ENCODE results near the gene ATG101. TPM values are rescaled to one million over a fixed set of nuclear protein-coding genes. Genes with fewer than 3 reads are reported as not detected.

Gene ATG101, protein sequence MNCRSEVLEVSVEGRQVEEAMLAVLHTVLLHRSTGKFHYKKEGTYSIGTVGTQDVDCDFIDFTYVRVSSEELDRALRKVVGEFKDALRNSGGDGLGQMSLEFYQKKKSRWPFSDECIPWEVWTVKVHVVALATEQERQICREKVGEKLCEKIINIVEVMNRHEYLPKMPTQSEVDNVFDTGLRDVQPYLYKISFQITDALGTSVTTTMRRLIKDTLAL
- 10 to 100 TPM in 11 of 12 donors, not detected in 1; 16.1 to 32.0 (median 23.8) TPM for polyA plus RNA-seq (ENCODE audit: insufficient read length in 12 of 12)
- long read RNA-seq, donor 1, transcript ATG101-201 (4 exons, 1,439 nt): major isoform, 14 of 27 reads
- long read RNA-seq, donor 1, partial matches to known transcripts: 11 of 27 reads
- long read RNA-seq, donor 1, other reads (novel, unspliced or antisense): 0 of 27 reads
- long read RNA-seq, donor 2, transcript ATG101-201 (4 exons, 1,439 nt): major isoform, 8 of 8 reads
- long read RNA-seq, donor 2, partial matches to known transcripts: 0 of 8 reads
- long read RNA-seq, donor 2, other reads (novel, unspliced or antisense): 0 of 8 reads
- long read RNA-seq, donor 3, transcript ATG101-201 (4 exons, 1,439 nt): major isoform, 5 of 6 reads
- long read RNA-seq, donor 3, partial matches to known transcripts: 0 of 6 reads
- long read RNA-seq, donor 3, other reads (novel, unspliced or antisense): 0 of 6 reads
- long read RNA-seq, donor 4, partial matches to known transcripts: 0 of 3 reads
- long read RNA-seq, donor 4, other reads (novel, unspliced or antisense): 0 of 3 reads
- long read RNA-seq, donor 5: 0 reads
- long read RNA-seq, donor 6, partial matches to known transcripts: 6 of 11 reads
- long read RNA-seq, donor 6, other reads (novel, unspliced or antisense): 0 of 11 reads
- long read RNA-seq, donor 7, transcript ATG101-201 (4 exons, 1,439 nt): major isoform, 5 of 8 reads
- long read RNA-seq, donor 7, partial matches to known transcripts: 0 of 8 reads
- long read RNA-seq, donor 7, other reads (novel, unspliced or antisense): 0 of 8 reads
- long read RNA-seq, donor 8, transcript ATG101-201 (4 exons, 1,439 nt): major isoform, 16 of 17 reads
- long read RNA-seq, donor 8, partial matches to known transcripts: 0 of 17 reads
- long read RNA-seq, donor 8, other reads (novel, unspliced or antisense): 0 of 17 reads
- long read RNA-seq, donor 9, transcript ATG101-201 (4 exons, 1,439 nt): major isoform, 6 of 8 reads
- long read RNA-seq, donor 9, partial matches to known transcripts: 0 of 8 reads
- long read RNA-seq, donor 9, other reads (novel, unspliced or antisense): 0 of 8 reads
- long read RNA-seq, donor 10, transcript ATG101-201 (4 exons, 1,439 nt): major isoform, 10 of 14 reads
- long read RNA-seq, donor 10, partial matches to known transcripts: 0 of 14 reads
- long read RNA-seq, donor 10, other reads (novel, unspliced or antisense): 0 of 14 reads
- long read RNA-seq, donor 11, transcript ATG101-201 (4 exons, 1,439 nt): major isoform, 10 of 11 reads
- long read RNA-seq, donor 11, partial matches to known transcripts: 0 of 11 reads
- long read RNA-seq, donor 11, other reads (novel, unspliced or antisense): 0 of 11 reads

DNA sequence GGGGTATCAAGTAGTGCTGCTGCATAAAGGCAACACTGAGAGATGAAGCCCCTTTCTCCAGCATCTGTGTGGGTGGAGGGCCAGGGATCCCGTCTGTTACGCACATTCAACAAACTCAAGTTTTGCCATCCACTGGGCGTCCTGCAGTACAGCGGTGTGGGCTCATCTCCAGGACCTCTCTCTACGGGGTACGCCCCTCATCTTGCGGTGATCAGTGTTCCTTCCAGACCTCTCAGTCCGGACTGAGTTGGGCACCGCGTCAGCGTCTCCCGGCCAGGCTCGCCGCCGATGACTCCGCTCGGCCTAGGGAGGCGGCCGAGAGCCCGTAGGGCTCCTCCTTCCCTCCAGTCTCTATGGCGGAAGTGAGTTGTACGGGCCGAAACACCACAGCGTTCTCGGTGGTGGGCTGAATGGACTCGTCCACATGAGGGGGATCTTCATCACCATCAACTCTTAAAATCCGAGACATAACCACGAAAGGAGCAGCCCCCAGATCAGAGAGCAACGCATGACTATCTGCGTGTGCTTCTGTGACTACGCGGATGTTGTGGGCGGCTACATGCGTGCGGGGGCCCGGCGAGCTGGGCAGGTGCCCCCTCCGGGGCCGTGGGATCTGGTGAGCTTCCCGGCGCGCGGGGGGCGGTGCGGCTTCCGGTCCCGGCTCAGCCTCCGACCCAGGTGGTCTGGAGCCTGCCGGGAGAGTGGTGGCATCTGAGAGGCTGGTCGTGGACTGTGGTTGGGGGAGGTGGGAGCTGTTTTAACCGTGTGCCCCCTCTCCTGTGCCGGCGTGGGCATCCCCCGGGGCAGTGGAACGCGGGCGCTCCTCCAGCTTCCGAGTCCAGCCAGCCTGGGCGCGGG, at the start of gene ATG101:
ATG101 (plus strand) TSS at position 652 of the 858 bp plus-strand sequence. CDS start 3,673 bp downstream, outside the sequence.
- DNase-seq: peak; percentile 95

DNA sequence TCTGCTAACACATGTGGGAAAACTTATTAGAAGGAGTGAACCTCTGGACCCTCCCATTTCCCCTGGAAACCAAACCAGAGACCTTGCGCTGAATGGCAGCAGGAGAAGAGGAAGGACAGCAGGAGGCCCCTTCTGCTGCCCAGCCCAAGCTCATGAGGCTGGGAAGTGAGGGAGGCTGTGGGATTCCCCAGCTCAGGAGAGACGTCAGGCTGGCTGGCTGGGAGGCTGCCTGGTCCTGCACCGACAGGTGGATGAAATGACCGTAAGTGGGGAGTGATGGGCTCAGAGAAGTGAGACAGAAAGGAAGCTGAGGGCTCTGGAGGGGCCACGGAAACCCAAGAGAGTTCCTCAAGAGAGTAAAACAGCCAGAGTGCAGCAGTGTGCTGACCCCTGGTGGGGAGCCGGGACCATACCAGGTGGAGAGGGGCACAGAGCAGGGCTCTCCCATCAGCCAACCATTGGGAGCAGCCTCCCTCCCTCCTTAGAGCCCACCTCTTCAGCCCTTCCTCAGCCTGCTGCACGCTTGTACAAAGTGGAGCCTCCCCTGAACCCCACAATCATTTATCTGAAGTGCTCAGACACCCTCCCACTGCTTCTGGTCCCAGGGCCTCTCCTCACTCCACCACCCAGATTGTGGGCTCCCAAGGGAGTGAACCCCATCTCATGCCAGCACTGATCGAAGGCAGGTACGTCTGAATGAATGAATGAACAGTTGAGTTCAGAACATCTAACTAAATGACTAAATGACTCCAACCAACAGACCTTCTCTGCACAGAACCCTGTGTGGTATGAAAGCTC, 49.0 kb upstream of the ATG101 start:
- no peak for DNase-seq

DNA sequence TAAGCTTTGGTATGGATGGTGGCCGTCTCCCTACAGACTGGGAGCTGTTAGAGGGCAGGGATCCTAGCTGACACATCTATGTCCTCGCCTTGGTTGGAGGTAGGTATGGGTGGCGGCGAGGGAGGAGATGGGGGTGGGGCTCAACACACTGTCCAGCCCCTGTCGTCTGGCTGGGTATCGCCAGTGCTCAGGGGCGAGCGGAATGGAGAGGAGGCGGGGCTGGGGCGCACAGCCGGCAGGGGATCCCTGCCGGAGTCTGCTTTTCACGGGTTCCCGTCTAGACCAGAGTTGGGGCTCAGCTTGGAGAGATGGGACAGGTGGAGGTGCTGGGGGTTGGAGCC, 47.0 kb upstream of the ATG101 start:
- DNase-seq: no peak

DNA sequence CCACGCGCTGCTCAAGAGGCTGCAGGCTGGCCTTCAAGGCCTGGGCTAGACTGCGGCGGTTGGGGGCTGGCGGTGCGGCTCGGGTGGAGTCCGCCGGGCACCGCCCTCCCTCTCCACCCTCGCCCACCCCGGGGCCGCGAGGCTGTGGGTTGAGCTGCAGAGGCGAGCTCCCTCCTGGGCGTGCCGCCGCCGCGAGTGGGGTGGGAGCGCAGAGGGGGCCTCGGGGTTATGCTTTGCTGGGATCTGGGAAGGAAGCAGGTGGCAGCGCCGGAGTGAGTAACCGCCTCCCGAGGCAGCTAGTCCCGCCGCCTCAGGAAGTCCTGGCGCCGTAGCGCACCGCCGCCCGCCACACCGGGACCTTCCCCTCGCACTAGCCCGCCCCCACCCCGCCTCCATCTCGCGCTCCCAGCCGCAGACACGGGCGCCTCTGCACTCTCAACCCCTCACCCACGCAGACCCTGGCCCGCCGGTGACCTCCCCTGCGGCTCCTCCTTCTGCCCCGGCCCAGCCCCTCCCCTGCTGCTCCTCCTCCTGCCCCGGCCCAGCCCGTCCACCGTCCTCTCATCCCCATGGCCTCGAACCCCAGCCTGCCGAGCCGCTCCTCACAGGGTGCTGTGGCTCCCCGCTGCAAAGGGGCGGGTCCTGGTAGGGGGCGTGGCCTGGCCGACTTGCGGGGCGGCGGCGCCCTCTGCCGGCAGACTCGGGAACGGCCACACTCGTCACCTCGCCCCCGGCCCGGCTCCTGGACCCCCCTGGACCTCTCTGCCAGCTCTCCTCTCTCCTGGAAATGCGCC, 46.4 kb upstream of the ATG101 start:
- DNase-seq: no peak

DNA sequence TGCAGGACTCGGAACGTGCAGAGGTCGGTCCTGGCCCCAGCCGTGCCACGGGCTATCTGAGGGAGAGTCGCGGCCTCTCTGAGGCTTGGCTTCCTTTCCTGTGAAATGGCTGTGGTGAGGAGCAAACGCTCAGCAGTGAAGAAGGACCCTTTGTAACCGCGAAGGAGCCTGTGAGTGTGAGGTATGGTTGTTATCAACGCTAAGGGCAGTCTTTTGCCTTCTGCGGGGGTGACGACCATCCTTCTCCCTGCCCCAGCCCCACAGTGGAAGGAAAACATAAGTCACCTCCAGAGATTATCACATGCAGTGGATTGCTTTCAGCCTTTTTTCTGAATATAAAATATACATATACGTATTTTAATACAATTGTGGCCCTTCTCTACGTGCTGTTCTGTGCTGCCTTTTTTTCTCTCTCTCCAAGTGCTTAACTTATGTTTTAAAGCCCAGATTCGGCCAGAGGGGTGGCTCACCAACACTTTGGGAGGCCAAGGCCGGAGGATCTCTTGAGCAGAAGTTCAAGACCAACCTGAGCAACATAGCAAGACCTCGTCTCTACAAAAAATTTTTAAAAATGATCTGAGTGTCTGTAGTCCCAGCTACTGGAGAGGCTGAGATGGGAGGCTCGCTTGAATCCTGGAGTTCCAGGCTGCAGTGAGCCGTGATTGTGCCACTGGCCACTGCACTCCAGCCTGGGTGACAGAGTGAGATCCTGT, 45.6 kb upstream of the ATG101 start:
- DNase-seq: no peak

DNA sequence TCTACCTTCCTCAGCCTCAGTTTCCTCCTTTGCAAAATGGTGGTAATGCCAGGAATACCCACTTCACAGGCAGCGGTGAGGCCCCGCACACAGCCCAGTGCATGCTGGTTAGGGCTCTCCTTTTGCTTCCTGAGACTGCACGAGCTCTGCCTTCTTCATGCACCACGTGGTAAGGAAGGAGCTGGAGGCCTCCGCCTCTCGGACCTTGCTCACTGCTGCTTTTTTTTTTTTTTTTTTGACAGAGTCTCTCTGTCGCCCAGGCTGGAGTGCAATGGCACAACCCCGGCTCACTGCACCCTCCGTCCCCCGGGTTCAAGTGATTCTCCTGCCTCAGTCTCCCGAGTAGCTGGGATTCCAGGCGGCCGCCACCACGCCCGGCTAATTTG, 44.9 kb upstream of the ATG101 start:
- no peak for DNase-seq

DNA sequence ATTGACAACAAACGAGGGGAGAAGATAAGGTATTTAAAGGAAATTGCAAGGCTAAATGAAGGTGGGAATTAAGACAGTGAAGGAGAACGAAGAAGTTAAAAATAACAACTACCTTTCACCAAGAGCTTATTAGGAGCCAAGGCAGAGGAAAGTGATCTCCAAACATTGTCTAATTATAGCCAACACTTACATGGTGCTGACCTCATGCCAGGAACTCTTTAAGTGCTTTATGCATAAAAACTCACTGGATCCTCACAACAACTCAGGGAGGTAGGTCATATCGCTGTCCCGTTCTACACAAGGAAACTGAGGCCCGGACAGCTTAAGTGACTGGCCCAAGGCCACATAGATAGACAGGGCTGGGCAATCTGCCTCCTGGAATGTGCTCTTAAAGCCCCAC, 43.5 kb upstream of the ATG101 start:
- no peak for DNase-seq

DNA sequence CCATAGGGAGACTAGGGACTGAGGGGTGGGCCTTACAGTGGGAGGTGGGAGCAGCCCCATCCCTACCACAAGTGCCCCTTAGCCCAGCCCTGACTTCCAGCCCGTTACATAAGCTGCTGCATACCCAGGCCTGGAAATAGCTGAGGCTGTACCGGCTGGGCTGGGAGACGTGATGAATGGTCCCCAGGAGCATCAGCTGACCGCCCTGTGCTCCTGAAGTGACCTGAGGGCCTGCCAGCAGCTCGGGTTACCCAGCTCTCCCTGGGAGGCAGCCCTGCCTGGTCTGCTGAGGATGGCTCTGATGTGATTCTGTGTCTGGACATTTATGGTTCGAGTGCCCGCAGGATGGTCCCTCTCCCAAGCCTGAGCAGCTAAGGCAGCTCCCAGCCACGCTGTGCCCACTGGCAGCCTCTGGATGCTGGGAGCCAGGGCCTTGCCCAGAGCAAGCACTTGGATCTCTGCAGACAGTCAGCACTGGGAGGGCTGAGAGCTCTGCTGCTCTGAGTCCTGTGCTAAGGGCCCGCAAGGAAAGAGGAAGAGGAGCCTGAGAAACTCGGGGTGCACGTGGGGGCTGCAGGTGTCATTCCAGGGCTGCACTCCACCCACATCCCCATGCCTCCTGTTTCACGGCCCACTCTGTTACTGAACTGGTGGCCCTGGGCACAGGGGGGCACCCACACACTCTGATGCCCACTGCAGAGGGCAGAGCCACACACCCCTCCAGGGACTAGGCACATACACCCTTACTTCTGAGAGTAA, 42.5 kb upstream of the ATG101 start:
- DNase-seq: no peak

DNA sequence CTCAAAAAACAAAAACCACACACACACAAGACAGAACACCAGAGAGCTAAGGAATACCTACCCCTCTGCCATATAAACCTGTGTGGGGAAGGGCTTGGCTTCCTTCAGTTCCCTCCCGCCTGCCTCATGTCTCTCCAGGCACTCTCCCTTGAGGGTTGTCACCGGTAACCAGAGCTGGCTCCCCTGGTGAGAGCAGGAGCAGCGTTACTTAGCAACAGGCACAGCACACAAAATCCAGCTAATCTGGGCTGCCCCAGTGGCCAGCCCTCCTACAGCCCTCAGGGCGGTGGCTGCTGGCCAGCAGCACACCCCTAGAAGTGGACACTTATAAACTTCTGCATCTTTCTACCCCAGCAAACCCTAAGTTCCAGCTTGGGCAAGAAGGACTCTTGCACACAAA, 40.1 kb upstream of the ATG101 start:
- no peak for DNase-seq

DNA sequence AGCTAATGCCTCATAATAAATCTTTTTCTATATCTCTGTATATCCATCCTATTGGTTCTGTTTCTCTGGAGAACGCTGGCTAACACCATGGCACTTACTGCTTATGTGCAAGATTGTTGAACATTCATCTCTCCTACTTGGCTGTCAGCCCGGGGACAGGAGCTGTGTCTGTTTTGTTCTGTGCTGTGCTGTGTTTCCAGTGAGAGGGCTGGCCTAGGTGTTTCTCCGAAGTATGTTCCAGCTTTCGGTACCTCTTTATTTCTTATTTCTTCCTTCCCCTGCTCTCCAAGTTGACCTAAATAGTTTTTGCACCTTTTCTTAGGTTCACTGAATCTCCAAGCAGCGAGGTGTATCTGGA, 37.4 kb upstream of the ATG101 start:
- peak; percentile 85 for DNase-seq

DNA sequence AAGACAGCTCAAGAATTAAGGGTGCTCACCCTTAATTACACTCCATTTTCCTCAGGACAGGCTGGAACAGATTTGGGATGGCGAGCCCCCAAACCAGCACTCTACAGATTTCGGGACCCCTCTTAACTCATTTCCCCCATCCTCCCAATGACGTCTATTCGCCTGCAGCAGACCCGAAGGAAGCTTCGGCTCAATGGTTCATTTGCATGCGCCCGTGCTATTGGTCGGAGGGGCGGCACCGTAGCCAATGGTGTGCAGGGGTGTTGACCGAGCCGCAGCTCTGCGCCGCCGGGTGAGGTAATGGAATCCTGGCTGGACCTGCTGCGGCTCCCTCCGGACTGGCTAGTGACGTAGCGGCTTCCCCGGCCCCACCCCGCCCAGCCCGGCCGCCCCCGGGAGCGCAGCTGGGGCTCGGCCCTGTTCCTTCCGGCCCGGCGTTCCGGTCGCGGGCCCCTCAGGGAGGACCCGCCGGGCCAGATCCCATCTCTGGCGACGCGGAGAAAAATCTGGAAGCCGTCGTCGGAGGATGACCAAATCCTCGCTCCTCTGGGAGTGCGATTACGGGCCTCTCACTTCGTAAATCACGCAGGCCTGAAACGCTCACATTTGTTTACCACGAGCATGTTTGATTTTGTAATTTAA, 36.9 kb upstream of the ATG101 start:
- DNase-seq: peak; percentile 97

DNA sequence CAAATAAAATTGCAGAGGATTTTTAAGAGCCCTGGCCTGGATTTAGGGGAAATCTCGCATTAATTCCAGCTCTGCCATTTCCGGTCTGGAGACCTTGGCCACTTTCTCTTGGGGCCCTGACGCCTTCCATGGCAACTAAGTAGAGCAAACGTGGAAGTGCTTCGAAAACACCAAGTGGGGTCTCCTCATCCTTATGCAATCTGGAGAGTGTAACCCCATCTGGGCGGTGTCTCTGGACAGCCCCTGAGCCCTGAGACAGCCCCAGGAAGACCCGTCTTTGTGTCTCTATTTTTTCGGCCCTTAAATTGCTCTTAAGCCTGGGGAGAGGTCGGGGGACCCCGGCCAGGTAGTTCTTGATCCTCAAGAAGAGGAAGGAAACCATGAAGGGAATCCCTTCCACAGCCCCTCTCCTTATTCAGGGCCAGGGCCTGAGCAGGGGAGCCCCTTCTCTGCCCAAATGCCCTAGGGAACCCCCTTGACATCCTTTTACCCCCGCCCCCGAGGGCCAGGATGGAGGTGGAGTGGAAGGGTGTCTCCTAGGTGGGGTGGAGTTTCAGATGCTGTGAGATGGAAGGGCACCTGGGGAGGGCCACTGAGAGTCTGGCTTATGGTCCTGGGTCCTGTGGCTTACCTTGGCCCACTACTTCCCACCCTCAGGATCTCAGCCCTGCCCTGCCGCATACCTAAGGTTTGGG, 36.2 kb upstream of the ATG101 start:
- DNase-seq: no peak

DNA sequence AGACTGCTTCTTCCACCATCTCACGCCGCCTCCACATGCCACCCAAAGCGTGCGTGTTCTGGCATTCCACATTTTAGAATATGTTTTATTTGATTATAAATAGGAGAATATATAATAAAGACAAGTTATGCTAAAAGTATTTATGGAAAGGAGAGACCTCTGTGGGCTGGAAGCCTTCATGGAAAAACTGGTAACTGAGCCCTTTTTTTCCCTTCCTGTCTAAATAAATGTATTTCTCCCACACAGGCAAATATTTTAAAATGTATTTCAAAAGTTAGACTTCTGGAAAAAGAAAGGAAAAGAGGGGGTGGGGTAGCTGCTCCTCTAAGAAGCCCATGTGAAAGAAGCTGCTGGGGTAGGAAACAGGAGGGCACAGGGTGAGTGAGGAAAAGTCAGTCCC, 34.6 kb upstream of the ATG101 start:
- peak; percentile 83 for DNase-seq

DNA sequence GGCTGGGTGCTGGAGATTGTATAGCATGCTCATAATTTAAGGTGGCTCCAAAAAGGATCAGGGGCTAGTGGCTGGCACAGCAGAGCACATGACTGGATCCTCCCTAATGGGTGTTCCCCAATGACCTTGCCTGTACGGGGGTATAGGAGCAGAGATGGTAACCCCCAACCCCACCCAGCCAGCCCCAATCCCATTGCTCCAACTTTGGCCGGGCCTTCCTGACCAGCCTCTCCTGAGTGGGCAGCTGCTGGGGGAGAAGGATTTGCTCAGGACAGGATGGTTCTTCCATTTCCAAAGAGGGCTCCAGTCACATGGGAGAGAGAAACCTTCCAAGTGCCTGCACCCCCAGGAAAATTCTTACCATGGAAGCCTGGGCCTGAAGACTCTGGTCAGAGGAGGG, 33.9 kb upstream of the ATG101 start:
- DNase-seq: no peak

DNA sequence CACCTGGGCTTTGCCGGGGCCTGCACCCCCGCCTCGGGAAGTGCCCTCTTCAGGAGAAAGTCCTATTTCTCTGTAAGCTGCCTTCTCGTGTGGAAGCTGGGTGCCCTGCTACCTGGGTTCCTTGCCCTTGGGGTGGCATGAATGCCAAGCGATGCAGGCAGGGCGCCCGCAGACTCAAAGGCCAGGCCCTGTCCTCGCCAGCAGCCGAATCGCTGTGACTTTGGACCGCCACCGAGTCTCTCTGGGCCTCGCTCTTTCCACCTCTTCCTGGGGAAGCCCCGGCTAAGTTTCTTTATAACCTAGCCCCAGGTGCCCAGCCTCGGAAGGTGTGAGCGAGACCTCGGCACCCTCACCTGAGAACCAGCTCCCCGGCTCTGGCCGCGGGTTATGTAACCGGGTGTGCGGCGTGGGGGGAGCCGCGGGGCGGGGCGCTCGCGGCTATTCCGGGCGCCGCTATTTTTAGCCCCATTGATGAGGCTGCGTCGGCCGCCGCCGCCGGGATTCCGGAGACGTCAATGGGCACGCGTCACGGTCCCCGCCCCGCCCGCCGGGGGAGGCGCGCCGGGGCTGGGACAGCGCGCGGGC, 33.1 kb upstream of the ATG101 start:
- peak; percentile 88 for DNase-seq

All from muscle of arm (tissue), 14 donors.